HG02571 (cell line): ENCODE measurements around the gene ARFGAP3.

Source experiments
- ATAC-seq: cut with Tn5 transposase; IDR thresholded peaks from one replicate; pipeline ENCODE4 v1.9.1; 2021; ENCODE audit warnings: mild to moderate bottlenecking, moderate library complexity; ENCODE audit not compliant: unreplicated experiment

ARFGAP3 gene

DNA sequence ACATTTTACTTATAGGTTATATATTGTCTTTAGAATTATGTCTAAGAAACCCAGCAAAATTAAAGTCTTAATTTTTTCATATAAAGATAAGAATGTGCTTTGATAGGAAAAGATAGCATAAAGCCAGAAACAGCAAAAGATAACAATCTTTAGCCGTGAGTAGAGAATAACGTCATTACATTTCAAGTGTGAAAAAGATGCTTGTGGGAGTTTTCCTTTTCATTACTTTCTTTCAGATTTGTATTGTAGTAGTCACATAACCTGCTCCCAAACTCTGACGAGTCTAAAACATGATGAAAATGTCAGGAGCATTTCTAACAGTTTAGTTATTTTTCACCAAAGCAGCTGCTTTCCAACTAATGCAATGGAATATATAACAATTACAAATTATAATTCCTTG lies 31.3 kb downstream of the ARFGAP3 start:
- no peak for ATAC-seq

DNA sequence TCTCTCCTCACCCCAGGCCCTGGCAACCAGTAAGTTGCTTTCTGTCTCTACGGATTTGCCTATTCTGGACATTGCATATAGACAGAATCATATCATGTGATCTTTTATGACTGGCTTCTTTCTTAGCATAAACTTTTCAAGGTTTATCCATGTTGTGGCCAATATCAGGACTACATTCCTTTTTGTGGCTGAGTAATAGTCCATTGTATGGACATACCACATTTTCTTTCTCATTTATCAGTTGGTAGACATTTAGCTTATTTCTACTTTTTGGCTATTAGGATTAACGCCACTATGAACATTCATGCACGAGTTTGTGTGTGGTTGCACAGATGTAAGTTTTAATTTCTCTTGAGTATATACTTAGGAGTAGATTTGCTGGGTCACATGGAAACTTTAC lies 35.7 kb downstream of the ARFGAP3 start:
- ATAC-seq: no peak

DNA sequence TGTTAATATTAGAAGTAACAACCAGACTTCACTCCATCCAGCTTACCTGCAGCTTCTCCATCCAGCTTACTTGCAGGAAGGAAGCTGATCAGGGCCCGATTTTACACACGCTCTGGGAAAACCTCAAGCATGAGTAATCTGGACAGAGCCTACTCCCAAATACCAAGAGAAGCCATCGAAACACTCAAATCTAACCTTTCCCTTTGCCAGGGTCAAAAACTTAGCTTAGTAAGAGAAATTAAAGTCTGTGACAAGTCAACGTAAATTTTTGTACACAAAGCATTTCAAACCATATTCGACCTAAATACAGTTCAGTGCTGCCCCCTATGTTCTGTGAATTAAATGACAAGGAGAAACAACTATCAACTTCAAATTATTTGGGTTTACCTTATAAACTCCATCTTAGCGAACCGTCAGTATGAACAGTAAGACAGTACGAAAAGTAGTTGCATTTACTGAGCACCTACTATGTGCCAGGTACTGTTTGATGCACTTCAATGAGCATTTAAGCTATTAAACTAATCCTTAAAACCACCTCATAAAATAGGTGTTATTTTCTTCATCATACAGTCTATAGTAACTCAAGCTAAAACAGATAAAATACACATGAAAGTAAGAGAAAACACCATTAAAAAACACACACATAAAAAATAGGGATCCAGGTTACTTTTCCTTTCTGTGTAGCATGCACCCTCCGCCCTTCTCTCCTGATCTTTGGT lies 36.9 kb downstream of the ARFGAP3 start:
- no peak for ATAC-seq

DNA sequence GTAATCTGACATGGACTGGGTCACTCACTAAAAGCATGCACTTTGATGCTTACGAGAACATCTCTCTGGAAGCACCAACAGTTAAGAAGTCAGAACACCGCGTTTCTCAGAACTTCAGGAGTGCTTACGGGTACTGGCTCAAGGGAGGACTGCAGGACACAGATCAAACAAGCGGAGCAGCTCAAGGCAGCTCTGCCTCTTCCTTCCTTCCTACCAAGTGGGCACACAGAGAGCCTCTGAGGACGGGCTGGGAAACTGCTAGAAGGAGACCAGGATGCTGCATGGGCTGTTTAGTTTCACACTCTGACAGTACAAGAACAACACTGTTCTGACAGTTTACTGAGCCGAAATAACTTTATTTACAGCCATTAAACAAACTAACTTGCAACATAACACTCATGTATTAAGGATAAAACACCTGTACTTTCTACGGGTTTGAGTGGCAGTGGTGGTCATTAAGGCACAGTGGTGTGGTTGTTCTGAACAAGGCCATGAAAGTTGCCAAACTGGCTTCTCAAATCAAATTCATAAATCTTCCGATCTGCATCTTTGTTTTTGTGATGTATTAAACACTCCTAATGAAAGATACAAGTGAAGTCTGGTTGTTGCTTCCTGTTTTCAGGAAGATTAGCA lies 37.5 kb downstream of the ARFGAP3 start:
- ATAC-seq: no peak

DNA sequence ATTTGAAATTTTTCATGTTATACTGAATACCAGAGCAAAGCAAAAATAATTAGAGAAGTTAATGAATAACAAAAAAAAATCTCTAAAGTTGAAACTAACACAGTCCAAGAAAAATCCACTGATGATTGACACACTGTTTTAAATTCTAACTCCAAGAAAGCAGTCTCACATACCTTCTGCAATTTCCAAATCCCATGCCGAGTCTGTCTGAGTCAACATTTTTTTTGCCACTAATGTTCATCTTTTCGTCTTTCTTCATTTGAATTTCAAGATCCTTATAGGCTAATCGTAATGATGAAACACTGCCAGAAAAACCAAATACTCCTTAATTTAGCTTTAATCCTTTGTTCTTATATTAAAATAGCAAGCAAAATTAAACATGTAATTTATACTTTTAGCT lies 39.5 kb downstream of the ARFGAP3 start:
- ATAC-seq: no peak

DNA sequence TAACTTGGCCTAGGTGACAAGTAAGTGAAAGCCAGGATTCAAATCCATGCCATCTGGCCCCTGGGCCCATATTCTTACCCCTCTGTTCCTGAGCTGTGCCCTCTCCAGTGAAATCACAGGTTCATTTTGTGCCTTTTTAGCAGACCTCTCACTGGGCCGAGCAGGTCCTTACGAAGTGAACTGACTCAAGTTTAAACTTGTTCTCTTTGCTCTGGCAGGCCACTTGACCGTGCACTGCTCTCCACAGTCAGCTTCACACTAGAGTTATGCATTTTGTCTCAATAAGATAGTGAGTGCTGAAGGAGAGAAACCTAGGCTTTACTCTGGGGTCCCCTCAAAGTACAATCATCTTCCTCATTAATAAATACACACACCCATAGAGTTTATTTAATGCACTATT lies 40.7 kb downstream of the ARFGAP3 start:
- no peak for ATAC-seq

DNA sequence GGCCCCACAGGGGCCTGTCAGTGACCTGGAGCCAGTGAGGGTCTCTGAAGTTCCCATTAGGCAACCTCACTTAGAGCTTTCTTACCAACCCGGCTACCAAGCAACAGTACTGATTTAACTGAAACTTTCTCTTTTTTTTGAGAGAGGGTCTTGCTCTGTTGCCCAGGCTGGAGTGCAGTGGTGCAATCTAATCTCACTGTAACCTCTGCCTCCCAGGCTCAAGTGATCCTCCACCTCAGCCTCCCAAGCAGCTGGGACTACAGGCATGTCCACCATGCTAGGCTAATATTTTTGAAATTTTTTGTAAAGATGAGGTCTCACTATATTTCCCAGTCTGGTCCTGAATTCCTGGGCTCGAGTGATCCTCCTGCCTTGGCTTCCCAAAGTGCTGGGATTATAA lies 42.5 kb downstream of the ARFGAP3 start:
- no peak for ATAC-seq

DNA sequence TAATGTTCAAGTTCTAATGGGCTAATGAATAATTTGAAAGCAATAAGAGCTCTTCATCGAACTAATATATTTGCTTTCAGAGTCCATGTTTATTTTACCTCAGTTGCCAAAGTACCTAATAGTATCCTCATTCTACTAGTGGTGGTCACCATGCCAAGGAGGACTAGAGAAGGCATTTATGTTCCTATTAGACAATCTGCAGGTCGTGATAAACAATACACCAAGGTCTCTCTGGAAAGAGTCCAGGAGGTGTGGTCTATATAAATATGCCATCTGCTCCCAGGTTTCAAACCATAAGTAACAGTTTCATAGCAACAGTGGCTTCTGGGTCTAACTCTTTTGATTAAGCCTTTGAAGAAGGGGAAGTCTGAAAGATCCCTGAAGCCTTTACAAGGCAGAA lies 42.9 kb downstream of the ARFGAP3 start:
- ATAC-seq: no peak

DNA sequence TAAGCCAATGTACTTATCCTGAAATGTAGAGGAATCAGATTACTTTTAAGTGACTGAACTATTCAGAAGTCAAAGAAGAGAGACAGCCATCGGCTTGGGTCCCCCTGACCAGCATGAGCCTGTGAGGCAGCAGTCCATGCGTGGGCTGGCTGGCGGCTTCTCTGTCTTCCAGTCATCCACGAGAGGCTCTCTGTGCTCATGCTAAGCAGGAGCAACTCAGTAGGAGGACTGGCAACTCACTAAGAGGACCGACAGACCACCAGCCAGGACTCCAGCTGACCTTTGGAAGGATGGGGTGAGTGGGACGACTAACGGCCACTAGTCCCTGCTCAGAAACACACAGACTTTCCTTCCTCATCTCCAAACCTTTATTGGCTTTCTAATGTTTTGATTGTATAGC lies 43.6 kb downstream of the ARFGAP3 start:
- no peak for ATAC-seq

DNA sequence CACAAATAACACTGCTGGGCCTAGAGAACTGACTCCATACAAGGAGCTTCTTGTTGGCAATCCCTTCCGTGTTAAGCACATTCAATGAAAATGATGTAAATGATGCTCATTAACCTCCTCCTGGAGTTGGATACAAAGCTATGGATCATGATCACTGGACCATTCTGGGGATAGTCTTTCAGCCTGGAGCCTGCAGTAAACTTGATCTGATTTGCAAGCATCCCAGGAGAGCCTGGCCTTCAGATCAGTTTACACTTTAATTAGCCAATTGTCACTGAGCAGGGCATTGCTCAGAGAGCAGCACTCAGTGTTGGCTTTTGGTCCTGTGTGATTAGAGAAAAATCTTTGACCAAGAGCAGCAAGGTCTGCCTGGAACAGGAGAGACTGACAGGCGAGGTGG lies 45.6 kb downstream of the ARFGAP3 start:
- no peak for ATAC-seq

DNA sequence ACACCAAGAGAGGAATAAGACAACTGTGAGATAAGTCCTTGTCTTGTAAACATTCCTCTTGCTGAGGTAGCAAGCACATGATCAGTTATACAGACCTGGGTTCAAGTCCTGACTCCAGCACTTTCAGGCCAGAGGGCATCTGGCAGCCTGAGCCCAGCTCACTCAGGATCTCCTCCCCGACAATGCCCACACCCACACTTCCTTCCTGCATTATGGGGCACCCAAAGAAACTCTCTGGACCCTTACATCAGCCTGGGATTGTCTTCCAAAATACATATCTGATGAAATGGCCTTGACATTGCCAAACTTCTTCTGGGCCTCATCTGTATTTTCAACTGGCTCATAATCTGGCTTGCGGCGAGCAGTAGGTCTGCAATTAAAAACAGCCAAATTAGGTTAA lies 48.6 kb downstream of the ARFGAP3 start:
- no peak for ATAC-seq

DNA sequence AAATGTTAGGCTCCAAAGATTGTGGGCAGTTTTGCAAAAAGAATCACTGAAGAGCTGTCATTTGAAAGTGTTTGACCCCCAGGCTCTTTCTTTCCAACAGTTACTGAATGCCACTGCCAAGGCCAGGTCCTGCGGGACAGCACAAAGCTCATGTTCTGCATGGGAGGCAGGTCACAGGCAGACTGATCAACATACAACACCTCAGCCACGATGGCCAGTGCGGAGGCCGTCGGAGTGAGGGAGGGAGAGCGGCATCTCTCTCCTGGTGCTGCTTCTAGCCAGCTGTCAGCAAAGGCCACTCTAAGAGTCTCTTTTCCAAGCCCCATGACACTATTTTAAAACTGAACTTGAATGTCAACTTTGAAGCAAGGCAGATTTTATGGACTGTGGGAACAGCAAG lies 49.9 kb downstream of the ARFGAP3 start:
- no peak for ATAC-seq

DNA sequence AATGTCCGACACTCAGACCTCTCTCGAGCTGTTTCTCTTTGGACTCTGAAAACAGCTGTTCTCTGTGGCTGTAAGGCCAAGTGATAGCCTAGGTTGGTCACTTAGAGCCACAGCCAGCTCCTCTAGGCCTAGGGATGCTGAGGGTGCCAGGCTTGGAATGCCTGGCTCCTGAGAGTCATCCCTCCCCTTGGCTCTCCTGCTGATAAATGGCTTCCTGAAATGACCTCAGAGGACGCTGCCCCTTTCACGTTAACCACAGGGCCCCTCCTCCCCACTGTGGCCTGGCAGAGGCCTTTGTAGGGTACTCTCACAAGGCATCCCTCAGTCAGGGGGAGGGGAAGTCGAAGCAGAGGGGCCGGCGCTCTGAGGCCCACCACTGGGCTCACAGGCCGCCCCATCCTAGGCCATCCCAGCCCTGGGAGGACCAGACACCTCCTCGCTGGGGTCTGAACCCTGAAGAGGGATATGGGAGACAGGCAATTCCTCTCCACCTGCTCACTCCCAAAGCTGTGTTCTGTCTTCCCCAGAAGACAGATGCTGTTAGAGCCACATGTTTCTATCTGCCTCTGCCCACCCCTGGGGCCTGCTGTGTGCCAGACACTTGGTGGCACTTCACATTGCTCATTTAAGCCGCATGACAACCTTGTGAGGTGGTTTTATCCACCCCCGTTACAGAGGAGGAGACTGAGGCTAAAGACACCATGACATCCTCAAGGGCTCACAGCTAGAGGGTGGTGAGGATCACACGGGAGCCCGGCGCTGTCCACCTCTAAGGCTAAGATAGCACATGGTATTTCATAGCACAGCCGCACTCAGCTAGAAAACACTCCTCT lies 50.9 kb downstream of the ARFGAP3 start:
- ATAC-seq: no peak

DNA sequence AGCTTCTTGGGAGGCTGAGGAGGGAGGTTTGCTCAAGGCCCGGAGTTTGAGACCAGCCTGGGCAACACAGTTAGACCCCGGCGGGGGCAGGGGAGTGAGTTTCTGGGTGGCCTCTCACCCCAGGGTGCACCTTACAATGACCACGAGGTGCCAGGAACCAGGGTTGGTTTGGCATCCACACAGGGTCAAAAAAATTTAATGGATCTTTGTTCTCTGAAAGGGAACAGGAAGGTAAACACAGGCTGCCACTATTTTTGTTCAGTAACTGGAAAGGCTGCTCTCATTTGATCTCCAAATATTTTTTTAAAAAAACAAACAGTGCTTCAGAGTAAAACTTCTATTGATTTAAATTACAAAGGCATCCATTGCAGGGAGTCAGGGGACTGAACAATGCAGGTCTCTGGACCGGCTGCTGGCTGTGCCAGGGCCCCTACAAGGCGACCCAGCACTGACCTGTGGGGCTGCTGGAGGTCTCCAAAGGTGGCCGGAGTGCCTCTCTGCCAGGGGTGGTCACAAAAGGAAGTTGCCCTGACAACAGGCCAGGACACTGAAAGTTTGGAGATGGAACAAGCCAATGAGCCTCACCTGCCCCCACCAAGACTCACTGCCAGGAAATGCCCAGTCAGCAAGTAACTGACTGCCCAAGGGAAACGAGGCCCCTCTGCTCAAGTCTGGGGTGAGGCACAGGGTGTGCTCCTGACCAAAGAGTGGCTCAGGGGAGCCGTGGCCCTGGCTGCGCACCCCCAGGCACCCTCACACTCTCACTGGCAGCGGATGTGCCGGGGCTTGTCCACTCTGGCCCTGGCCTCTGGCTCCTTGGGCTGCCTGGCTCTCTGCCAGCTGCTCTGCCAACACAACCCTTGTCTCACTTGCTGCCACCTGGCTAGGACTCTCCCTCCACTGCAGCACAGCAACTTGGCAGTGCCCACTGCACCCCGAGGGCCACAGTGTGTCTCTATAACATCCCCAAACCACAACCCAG lies 51.8 kb downstream of the ARFGAP3 start:
- ATAC-seq: no peak

DNA sequence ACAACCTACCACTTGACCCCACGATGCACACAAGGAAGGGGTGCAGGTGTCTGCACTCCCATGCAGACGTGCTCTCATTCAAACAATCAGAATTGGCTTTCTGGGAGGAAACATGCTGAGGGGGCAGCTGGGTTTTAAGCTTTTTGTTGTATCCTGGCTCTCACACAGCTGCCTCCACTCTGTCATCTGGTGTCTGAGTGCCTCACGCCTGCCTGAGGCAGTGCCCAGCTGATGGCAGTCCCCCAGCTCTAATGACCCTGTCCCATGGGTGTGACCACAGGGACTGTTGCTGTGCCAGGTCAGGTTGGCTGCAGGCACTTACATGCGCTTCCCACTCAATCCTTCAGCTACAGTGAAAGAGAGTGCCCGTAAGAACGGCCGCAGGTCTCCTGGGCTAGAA lies 53.7 kb downstream of the ARFGAP3 start:
- ATAC-seq: no peak

DNA sequence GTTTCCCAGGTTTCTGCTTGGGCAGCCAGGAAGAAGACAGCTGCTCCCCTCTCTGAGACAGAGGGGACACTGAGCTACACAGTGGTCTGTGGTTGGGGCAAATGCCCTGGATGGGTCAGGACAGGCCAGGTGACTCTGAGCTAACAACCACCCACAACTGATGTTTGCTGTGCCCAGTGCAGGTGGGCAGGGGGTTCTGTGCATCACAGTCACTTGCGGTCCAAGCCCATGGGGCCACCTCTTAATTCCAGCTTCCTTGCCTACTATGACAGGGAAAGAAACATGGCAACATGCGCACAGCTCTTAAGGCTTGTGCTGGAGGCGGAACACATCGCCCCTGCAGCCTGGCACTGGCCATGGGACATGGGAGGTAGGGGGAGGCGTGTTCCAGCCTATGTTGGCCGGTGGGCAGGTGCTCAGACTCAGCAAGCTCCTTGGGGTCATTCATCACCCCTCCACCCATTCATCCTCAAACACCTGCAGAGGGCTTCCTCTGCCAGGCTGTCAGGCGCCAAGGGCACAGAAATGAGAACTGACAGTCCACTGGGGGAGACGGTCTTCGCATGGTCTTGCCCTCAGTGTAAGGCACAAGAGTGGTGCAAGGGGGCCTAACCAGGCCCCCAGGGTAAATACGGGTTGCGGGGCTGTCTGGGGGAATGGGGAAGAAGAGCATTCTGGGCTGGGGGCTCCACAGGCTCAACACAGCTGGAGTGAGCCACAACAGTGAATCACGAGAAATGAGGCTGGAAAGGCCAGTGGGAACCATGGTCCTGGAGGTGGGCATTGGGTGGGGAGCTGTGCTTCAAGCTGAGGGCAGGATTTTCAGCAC lies 55.6 kb downstream of the ARFGAP3 start:
- no peak for ATAC-seq

DNA sequence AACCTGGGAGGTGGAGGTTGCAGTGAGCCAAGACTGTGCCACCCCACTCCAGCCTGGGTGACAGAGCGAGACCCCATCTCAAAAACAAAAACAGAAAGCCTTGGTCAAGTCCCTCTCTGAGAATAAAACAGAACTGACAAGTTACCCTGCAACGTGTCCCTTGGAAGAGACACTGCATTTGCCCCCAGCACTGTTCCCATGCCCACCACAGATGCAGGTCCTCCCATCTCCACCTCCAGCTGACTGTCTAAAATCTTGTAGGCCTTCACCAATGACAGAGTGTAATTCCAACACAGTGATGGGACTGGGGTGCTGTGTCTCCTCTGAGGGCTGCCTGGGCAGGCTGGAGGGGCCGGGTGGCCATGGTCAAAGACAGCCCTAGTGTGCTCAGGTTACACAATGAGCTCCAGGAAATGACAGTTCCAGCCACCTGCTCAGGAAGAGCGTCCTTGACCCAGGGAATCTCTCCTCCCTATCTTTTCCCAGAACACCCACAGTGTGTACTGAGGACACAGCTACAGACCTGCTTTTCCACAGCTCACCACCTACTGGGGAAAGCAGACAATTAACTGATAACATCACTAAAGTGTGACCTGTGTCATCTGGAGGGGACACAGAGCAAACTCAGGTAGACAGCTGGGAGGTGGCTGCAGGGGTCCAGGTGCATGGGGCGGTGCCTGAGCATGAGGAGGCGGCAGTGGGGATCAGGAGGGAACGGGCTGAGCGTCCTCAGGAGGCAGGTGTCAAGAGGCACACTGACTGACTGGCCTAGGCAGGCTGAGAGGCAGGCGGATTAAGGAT lies 56.4 kb downstream of the ARFGAP3 start:
- ATAC-seq: no peak

DNA sequence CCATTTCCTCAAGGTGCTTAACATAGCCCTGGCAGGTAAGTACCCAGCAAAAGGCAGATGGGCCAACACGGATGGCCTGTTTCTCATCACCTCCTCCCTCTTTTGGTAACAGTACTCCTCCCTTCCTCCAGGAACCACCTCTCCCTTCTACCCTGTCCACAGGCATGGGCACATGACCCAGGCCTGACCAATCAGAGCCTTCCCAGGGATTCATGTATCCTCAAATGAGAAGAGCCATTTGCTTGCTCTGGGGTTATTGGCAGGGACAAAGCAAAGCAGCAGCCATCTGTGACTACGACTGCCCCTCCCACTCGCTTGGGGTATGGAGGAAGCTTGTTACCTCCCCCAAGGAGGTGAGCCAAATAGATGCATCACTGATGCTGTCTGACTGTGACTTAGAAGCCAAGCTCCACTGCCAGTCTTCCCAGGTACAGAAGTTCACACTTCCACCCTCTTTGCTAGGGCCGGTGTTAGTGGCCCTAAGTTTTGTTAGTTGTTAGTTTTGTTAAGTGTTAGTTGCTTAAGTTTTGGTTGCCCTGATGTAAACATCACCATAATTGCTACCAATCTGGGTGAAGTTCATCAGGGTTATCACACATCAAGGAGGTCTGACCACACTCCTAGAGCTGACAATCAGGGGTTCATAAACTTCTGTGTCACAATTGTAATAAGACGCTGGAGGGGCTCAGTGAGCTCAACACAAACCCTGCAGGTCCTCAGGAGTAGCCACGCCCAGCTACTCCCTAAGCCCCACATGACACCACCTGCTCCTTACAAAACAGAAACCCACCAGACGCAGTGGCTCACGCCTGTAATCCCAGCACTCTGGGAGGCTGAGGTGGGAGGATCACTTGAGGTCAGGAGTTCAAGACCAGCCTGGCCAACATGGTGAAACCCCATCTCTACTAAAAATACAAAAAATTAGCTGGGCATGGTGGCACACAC lies 57.3 kb downstream of the ARFGAP3 start:
- ATAC-seq: no peak
